Dendritic cell treated with granulocyte-macrophage colony-stimulating factor and Interleukin-4, amounts not matched to agents 40 ng/mL and 50 ng/mL, for 4 days (primary cell): ENCODE results near the gene APOH.

Source experiments
- H3K27ac Mint-ChIP-seq: one replicate; pipeline ENCODE4 v1.8.0; 2022; ENCODE audit warnings: mild to moderate bottlenecking, mixed read lengths
- H3K27me3 Mint-ChIP-seq: one replicate; pipeline ENCODE4 v1.8.0; 2022; ENCODE audit warnings: mild to moderate bottlenecking, mixed read lengths
- H3K36me3 Mint-ChIP-seq: one replicate; pipeline ENCODE4 v1.8.0; 2022; ENCODE audit warnings: low read depth, mixed read lengths
- H3K4me1 Mint-ChIP-seq: one replicate; pipeline ENCODE4 v1.8.0; 2022; ENCODE audit warnings: low read depth, mixed read lengths
- H3K4me3 Mint-ChIP-seq: one replicate; pipeline ENCODE4 v1.8.0; 2022; ENCODE audit warnings: mild to moderate bottlenecking, moderate library complexity, mixed read lengths
- H3K9me3 Mint-ChIP-seq: one replicate; pipeline ENCODE4 v1.8.0; 2022; ENCODE audit warnings: mixed read lengths
- intact Hi-C: fragments of 100-400 bp; cut with micrococcal nuclease; formaldehyde crosslinking; loops from one replicate; pipeline ENCODE4 v1.15.0; 2022

Gene APOH

DNA sequence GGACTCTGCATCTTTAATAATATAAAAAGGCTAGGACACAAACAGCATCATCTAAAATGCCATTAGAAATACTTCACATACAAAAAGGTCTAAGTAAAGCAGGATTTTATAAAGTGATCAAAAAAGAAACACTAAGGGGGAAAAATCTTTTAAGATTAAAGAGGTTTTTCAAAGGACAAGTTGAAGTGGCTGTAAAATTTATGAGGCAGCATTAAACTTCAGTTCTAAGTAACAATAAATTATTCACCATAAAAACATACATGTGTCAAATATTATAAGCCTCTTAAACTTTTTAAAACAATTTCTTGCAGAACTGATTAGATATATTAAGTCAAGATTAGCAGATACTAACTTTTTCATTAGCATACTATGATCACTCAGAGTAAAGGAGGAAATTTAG lies 58.0 kb downstream of the APOH start:
- no peaks in the 10 kb centered on the region for H3K27me3 Mint-ChIP-seq
- no peaks in the 10 kb centered on the region for H3K4me1 Mint-ChIP-seq
- intact Hi-C loops: loop anchor here (10.0 kb wide), 1 partner anchor 74 kb away; no protein-coding TSS in a partner anchor
- no peak overlapping the region for H3K27ac Mint-ChIP-seq
- H3K9me3 Mint-ChIP-seq: no peaks in the 10 kb centered on the region
- H3K36me3 Mint-ChIP-seq: no peaks in the 10 kb centered on the region
- no peak overlapping the region for H3K4me3 Mint-ChIP-seq

GRCh38 chr17:66169839-66170238 lies 59.4 kb downstream of the APOH start:
- H3K27ac Mint-ChIP-seq: no peak overlapping the region
- H3K4me1 Mint-ChIP-seq: no peaks in the 10 kb centered on the region
- no peaks in the 10 kb centered on the region for H3K9me3 Mint-ChIP-seq
- intact Hi-C loops: loop anchor here (5.0 to 10.0 kb wide), 2 partner anchors 75 to 608 kb away; partner anchors contain the start of gene AXIN2
- no peaks in the 10 kb centered on the region for H3K36me3 Mint-ChIP-seq
- no peak overlapping the region for H3K4me3 Mint-ChIP-seq
- H3K27me3 Mint-ChIP-seq: no peaks in the 10 kb centered on the region

DNA sequence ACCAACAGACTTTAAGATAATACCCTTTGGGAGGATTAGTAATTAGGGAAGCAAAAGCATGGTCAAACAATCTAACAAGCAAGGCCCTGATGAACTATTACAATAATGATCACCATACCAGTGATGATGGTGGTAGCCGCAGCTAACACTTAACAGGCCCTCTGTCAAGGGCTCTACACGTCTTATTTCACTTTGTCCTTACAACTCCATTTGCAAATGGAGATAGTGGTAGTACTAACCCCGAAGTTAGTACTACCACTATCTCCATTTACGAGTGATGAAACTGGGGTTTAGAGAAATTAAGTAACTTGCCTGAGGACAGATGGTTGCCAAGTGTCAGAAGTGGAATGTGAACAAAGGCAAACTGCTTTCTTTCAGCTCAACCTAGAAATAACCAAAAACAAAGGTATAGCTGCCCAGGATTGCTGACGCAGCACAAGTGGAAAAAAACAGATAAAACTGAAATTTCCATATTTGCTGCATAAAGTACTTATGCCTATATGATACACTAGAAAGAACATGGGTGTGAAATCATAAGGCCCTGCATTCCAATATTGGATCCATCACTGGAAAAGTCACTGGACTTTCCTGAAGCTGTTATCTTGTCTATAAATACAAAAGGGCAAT lies 61.9 kb downstream of the APOH start:
- Mint-ChIP-seq H3K27me3 (no peaks in the 10 kb centered on the region), H3K4me1 (no peaks in the 10 kb centered on the region), H3K9me3 (no peaks in the 10 kb centered on the region), H3K4me3 (no peak overlapping the region), H3K36me3 (no peaks in the 10 kb centered on the region), H3K27ac (no peak overlapping the region)
- intact Hi-C loops: loop anchor here (5.0 kb wide), 1 partner anchor 605 kb away; the partner anchor contains the start of gene AXIN2

- intact Hi-C loops: loop anchor here (2.0 to 5.0 kb wide), 2 partner anchors 603 to 935 kb away; partner anchors contain the start of gene AXIN2
Observed at GRCh38 chr17:66165537-66166123, 63.6 kb downstream of the APOH start.

More at GRCh38 chr17:66165537-66166123, 63.6 kb downstream of the APOH start:
- H3K27me3 Mint-ChIP-seq: no peaks in the 10 kb centered on the region
- H3K4me1 Mint-ChIP-seq: no peaks in the 10 kb centered on the region
- no peak overlapping the region for H3K4me3 Mint-ChIP-seq
- H3K36me3 Mint-ChIP-seq: no peaks in the 10 kb centered on the region
- no peak overlapping the region for H3K27ac Mint-ChIP-seq
- H3K9me3 Mint-ChIP-seq: no peaks in the 10 kb centered on the region
